Suprapubic skin (tissue), 3 donors: Measurements from ENCODE around the gene MARK3.

Experiments
- POLR2A ChIP-seq, 2 donors: fragments of 450-650 bp; IDR thresholded peaks; one replicate each; pipeline ENCODE4 v1.6.1; 2017; ENCODE audit warnings: antibody characterized with exemption in 2 of 2, mild to moderate bottlenecking in 2 of 2, moderate library complexity in 2 of 2
- TF ChIP-seq, protein P1 (sequence below), 2 donors: fragments of 200-600 bp in 1 of 2; fragments of 450-650 bp in 1 of 2; sonication (generic) in 1 of 2; IDR thresholded peaks; one replicate each; pipeline ENCODE4 v1.5.1; 2016 to 2019; ENCODE audit warnings: antibody characterized with exemption in 2 of 2, mild to moderate bottlenecking in 1 of 2, moderate library complexity in 1 of 2

DNA sequence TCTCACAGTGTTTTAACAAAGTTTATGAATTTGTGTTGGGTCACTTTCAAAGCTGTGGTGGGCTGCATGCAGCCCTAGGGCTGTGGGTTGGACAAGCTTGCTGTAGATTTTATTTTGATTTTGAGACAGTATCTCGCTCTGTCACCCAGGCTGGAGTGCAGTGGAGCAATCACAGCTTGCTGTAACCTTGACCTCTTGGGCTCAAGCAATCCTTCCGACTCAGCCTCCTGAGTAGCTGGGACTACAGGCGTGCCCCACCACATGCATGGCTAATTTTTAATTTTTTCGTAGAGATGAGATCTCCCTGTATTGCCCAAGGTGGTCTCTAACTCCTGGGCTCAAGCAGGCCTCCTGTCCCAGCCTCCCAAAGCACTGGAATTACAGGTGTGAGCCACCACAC lies 5.4 kb downstream of the MARK3 start:
- TF ChIP-seq, protein P1, sequence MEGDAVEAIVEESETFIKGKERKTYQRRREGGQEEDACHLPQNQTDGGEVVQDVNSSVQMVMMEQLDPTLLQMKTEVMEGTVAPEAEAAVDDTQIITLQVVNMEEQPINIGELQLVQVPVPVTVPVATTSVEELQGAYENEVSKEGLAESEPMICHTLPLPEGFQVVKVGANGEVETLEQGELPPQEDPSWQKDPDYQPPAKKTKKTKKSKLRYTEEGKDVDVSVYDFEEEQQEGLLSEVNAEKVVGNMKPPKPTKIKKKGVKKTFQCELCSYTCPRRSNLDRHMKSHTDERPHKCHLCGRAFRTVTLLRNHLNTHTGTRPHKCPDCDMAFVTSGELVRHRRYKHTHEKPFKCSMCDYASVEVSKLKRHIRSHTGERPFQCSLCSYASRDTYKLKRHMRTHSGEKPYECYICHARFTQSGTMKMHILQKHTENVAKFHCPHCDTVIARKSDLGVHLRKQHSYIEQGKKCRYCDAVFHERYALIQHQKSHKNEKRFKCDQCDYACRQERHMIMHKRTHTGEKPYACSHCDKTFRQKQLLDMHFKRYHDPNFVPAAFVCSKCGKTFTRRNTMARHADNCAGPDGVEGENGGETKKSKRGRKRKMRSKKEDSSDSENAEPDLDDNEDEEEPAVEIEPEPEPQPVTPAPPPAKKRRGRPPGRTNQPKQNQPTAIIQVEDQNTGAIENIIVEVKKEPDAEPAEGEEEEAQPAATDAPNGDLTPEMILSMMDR (IDR thresholded peaks at IDR 0.05) = no peak
- TF ChIP-seq POLR2A (IDR thresholded peaks at IDR 0.05) = no peak
